ENCODE data around the gene CLEC5A.

GRCh38 chr7:141945356-141945755 is 1.4 kb downstream of the CLEC5A start:
- TF ChIP-seq, protein P1, sequence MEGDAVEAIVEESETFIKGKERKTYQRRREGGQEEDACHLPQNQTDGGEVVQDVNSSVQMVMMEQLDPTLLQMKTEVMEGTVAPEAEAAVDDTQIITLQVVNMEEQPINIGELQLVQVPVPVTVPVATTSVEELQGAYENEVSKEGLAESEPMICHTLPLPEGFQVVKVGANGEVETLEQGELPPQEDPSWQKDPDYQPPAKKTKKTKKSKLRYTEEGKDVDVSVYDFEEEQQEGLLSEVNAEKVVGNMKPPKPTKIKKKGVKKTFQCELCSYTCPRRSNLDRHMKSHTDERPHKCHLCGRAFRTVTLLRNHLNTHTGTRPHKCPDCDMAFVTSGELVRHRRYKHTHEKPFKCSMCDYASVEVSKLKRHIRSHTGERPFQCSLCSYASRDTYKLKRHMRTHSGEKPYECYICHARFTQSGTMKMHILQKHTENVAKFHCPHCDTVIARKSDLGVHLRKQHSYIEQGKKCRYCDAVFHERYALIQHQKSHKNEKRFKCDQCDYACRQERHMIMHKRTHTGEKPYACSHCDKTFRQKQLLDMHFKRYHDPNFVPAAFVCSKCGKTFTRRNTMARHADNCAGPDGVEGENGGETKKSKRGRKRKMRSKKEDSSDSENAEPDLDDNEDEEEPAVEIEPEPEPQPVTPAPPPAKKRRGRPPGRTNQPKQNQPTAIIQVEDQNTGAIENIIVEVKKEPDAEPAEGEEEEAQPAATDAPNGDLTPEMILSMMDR (IDR thresholded peaks at IDR 0.05; ENCODE audit: low read depth, low read length): no peak
- TF ChIP-seq EZH2phosphoT487 (IDR thresholded peaks at IDR 0.05; ENCODE audit: low read depth): no peak
